HUDEP-2 (cell line): ENCODE measurements around the gene BCL11A.
"Not testable (repeated sequence)": the region's sequence is repeated elsewhere in the genome, so short reads cannot be mapped to it uniquely, and the experiment has no call there.

ENCODE experiments used
- DNase-seq, 76 experiments: peaks; one replicate each; lab custom pipeline; 2025; ENCODE audit not compliant: unreplicated experiment in 76 of 76; lab: John Stamatoyannopoulos, UW

Gene BCL11A

GRCh38 chr2:60442608-60443007 lies 110.8 kb downstream of the BCL11A start:
- DNase-seq: no peak

GRCh38 chr2:60441800-60442199 lies 111.7 kb downstream of the BCL11A start:
- no peak for DNase-seq

GRCh38 chr2:60440767-60441163 lies 112.7 kb downstream of the BCL11A start:
- no peak for DNase-seq

- DNase-seq: no peak
These were observed 113.2 kb downstream of the BCL11A start for GRCh38 chr2:60440079-60440766.

GRCh38 chr2:60439219-60439974 lies 114.1 kb downstream of the BCL11A start:
- DNase-seq: peak in 49 of 76 experiments; percentile 4 to 59 (median 18)

- no peak for DNase-seq
These were observed 114.8 kb downstream of the BCL11A start for GRCh38 chr2:60438653-60439052.

GRCh38 chr2:60438131-60438530 lies 115.3 kb downstream of the BCL11A start:
- no peak for DNase-seq

GRCh38 chr2:60437080-60437696 lies 116.3 kb downstream of the BCL11A start:
- no peak for DNase-seq

- no peak for DNase-seq
These were observed 120.3 kb downstream of the BCL11A start for GRCh38 chr2:60433018-60433596.

- DNase-seq: no peak
These were observed 121.3 kb downstream of the BCL11A start for GRCh38 chr2:60432035-60432601.

GRCh38 chr2:60429681-60430080 lies 123.8 kb downstream of the BCL11A start:
- DNase-seq: peak in 1 of 76 experiments; percentile 0

- no peak for DNase-seq
These were observed 126.6 kb downstream of the BCL11A start for GRCh38 chr2:60426880-60427279.

- DNase-seq: no peak
These were observed 127.1 kb downstream of the BCL11A start for GRCh38 chr2:60426341-60426740.

GRCh38 chr2:60424233-60424632 lies 129.2 kb downstream of the BCL11A start:
- no peak for DNase-seq

- no peak for DNase-seq
These were observed 129.9 kb downstream of the BCL11A start for GRCh38 chr2:60423505-60423904.

GRCh38 chr2:60422826-60423483 lies 130.5 kb downstream of the BCL11A start:
- DNase-seq: no peak

GRCh38 chr2:60417210-60417609 lies 136.2 kb downstream of the BCL11A start:
- not testable (repeated sequence) for DNase-seq

GRCh38 chr2:60416221-60417008 lies 137.0 kb downstream of the BCL11A start:
- DNase-seq: no peak

GRCh38 chr2:60415814-60416213 lies 137.6 kb downstream of the BCL11A start:
- no peak for DNase-seq
